ENCODE data around the gene RAB31. TPM values are rescaled to one million over a fixed set of nuclear protein-coding genes. Genes with fewer than 3 reads are reported as not detected.

RAB31 gene
- total RNA-seq, 1 experiment from 2014 or later = 9.5 TPM

- H3K36me3 Mint-ChIP-seq (ENCODE audit: insufficient read depth, unreplicated experiment) = no peaks in the 10 kb centered on the region
- H3K27me3 Mint-ChIP-seq (ENCODE audit: insufficient read depth, unreplicated experiment) = no peaks in the 10 kb centered on the region
- H3K27ac Mint-ChIP-seq (ENCODE audit: unreplicated experiment) = no peak overlapping the region
- DNase-seq = no peak
- Histone ChIP-seq H3K27me3 (replicated peaks; ENCODE audit: control insufficient read depth, insufficient read depth, low read length) (no peaks in the 10 kb centered on the region), H3K36me3 (ENCODE audit: control insufficient read depth, insufficient read depth, low read length) (no peaks in the 10 kb centered on the region), H3K4me1 (no peaks in the 10 kb centered on the region), H3K4me3 (ENCODE audit: low read depth, low read length) (no peak overlapping the region), H3K9me3 (no peaks in the 10 kb centered on the region)
- CTCF ChIA-PET = no interaction called here
- no peak for TF ChIP-seq CTCF (IDR thresholded peaks at IDR 0.05; ENCODE audit: insufficient read depth in 1 of 2, low read depth in 1 of 2, low read length in 1 of 2, severe bottlenecking in 1 of 2, unreplicated experiment in 1 of 2)
- intact Hi-C loops (cut with micrococcal nuclease; ENCODE audit: unreplicated experiment) = no loop called here
- no peaks in the 10 kb centered on the region for H3K4me1 Mint-ChIP-seq (ENCODE audit: low read depth, unreplicated experiment)
- BruUV-seq (replicated peaks) = no TSS peak
- POLR2A ChIA-PET = no interaction called here
- no peaks in the 10 kb centered on the region for H3K9me3 Mint-ChIP-seq (ENCODE audit: unreplicated experiment)
- H3K4me3 Mint-ChIP-seq (ENCODE audit: unreplicated experiment) = no peak overlapping the region
Measured at GRCh38 chr18:9695605-9696004, 12.5 kb upstream of the RAB31 start.

- H3K4me3 Mint-ChIP-seq (ENCODE audit: unreplicated experiment) = no peak overlapping the region
- Histone ChIP-seq H3K9me3 (no peaks in the 10 kb centered on the region), H3K36me3 (ENCODE audit: control insufficient read depth, insufficient read depth, low read length) (no peaks in the 10 kb centered on the region), H3K27me3 (replicated peaks; ENCODE audit: control insufficient read depth, insufficient read depth, low read length) (no peaks in the 10 kb centered on the region), H3K4me3 (ENCODE audit: low read depth, low read length) (no peak overlapping the region), H3K4me1 (peaks cover 3% of the 10 kb centered on the region)
- DNase-seq = no peak
- H3K9me3 Mint-ChIP-seq (ENCODE audit: unreplicated experiment) = no peaks in the 10 kb centered on the region
- no peaks in the 10 kb centered on the region for H3K36me3 Mint-ChIP-seq (ENCODE audit: insufficient read depth, unreplicated experiment)
- intact Hi-C loops (cut with micrococcal nuclease; ENCODE audit: unreplicated experiment) = no loop called here
- TF ChIP-seq CTCF (IDR thresholded peaks at IDR 0.05; ENCODE audit: insufficient read depth in 1 of 2, low read depth in 1 of 2, low read length in 1 of 2, severe bottlenecking in 1 of 2, unreplicated experiment in 1 of 2) = no peak
- POLR2A ChIA-PET = no interaction called here
- H3K4me1 Mint-ChIP-seq (ENCODE audit: low read depth, unreplicated experiment) = no peaks in the 10 kb centered on the region
- CTCF ChIA-PET = no interaction called here
- no peak overlapping the region for H3K27ac Mint-ChIP-seq (ENCODE audit: unreplicated experiment)
- no peaks in the 10 kb centered on the region for H3K27me3 Mint-ChIP-seq (ENCODE audit: insufficient read depth, unreplicated experiment)
- no TSS peak for BruUV-seq (replicated peaks)
Measured at GRCh38 chr18:9696112-9696511, 12.0 kb upstream of the RAB31 start.

GRCh38 chr18:9696701-9697100 is 11.4 kb upstream of the RAB31 start:
- Histone ChIP-seq H3K9me3 (no peaks in the 10 kb centered on the region), H3K4me3 (ENCODE audit: low read depth, low read length) (no peak overlapping the region), H3K36me3 (ENCODE audit: control insufficient read depth, insufficient read depth, low read length) (no peaks in the 10 kb centered on the region), H3K27me3 (replicated peaks; ENCODE audit: control insufficient read depth, insufficient read depth, low read length) (no peaks in the 10 kb centered on the region), H3K4me1 (peaks cover 3% of the 10 kb centered on the region)
- Mint-ChIP-seq H3K27me3 (ENCODE audit: insufficient read depth, unreplicated experiment) (no peaks in the 10 kb centered on the region), H3K4me1 (ENCODE audit: low read depth, unreplicated experiment) (no peaks in the 10 kb centered on the region), H3K27ac (ENCODE audit: unreplicated experiment) (no peak overlapping the region), H3K9me3 (ENCODE audit: unreplicated experiment) (no peaks in the 10 kb centered on the region), H3K36me3 (ENCODE audit: insufficient read depth, unreplicated experiment) (no peaks in the 10 kb centered on the region), H3K4me3 (ENCODE audit: unreplicated experiment) (no peak overlapping the region)
- no peak for DNase-seq
- intact Hi-C loops (cut with micrococcal nuclease; ENCODE audit: unreplicated experiment) = no loop called here
- ChIA-PET POLR2A (no interaction called here), CTCF (no interaction called here)
- TF ChIP-seq CTCF (IDR thresholded peaks at IDR 0.05; ENCODE audit: insufficient read depth in 1 of 2, low read depth in 1 of 2, low read length in 1 of 2, severe bottlenecking in 1 of 2, unreplicated experiment in 1 of 2) = no peak
- no TSS peak for BruUV-seq (replicated peaks)
